GM10847 (cell line): ENCODE results near the gene PRR9.

ENCODE experiments used
- POLR2A ChIP-seq: IDR thresholded peaks from 2 replicates; pipeline ENCODE4 v1.6.1; 2011; ENCODE audit not compliant: insufficient read length; ENCODE audit errors: extremely low read depth

The PRR9 gene

DNA sequence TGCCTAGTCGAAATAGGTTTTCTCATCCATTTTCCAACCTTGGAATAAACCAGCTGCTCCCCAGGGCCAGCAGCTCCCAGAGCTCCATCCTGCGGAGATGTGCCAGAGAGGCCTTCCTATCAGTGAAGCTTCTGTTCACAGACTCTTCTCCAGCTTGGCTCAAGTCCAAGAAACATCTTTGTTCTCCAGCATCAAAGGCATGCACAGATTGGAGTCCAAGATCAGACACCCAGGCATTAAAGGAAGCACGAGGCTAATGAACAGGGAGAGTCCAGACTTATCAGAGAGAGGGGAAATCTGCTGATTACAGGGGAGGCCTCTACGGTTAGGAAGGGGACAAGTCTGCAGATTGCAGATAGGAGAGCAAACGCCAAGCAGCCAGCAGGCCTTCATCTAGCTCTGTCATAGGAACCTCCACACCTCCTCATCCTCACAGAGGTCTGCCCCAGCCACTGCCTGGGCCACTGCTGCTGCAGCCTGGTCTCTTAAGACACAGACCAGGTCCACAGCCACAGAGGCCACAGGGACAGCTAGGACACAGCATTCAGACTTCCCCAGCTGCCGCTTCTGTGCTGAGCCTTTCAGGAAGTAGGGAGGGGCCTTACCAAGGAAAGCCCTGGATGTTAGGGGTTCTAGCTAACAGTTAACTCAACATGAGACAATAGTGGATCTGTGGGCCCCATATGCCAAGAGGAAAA lies 3.4 kb downstream of the PRR9 start:
- no peak for TF ChIP-seq POLR2A

DNA sequence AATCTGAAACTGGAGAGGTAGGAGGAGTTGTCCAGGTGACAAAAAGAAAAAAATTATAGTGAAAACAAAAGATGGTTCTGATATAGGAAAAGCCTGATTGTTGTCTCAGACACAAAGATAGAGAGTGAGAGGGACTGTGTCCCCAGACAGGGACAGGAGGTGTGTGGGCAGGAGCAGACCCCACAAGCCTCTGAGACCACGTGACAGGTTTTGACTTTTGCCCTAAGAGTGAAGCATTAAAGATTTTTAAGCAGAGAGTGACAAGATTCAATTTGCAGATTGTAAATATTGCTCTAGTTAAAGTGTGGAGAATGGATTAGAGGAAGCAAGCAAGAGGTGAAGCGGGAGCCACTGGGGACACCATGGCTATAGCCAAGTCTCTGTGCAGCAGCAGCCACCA lies 10.4 kb downstream of the PRR9 start:
- no peak for TF ChIP-seq POLR2A

DNA sequence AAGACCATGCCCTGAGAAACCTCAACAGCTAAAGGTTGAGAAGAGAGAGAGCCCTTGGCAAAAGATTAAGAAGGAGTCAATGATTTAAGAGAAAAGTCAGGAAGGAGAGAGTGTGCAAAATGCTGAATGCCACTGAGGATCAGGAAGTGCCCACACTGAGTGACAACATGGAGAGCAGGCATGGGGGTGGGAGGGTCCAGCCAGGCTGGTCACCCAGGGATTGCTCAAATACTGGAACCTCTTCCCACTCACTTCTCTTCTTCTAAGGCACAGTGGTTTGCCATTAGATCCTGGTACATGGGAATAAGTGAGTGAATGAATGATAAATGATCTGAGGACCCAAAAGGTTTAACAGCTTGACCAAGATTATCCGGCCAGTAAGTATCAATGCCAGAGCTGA lies 11.1 kb downstream of the PRR9 start:
- TF ChIP-seq POLR2A: no peak

DNA sequence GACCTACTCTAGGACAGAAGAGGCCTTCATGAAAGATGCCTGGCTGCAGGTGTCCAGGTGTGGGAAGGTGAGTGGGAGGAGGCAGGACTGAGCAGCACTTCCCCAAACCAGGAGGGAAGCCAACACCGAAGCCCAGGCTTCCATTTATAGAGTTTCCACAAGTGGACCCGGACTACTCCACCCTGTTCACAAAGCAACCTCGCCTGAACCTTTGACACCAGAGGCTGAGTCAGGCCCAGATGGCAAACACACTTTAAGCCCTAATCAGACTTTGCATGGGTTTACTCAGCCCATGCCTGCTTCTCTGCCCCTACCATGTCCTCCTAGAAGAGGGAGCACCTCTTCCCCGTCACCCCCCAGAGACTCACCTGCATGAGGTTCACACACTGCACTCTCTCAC lies 14.0 kb downstream of the PRR9 start:
- TF ChIP-seq POLR2A: no peak

DNA sequence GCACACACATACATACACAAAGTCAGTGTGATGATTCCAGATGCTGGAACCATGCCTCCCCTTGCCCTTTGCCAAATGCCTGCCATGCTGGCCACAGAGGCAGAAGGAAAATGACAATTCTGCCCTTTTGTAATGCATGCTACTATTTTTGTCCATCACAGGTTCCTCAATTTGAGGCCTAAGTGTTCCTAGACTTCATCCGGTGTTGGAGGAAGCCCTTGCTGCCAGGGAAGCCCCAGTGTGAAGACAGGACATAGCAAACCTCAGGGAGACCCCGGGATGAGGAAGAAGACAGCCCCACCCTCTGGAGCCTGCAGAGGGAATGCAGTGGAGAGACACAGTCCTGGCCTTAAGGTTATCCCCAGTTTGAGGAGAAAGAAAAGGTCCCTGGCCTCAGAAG lies 14.4 kb downstream of the PRR9 start:
- TF ChIP-seq POLR2A: no peak

DNA sequence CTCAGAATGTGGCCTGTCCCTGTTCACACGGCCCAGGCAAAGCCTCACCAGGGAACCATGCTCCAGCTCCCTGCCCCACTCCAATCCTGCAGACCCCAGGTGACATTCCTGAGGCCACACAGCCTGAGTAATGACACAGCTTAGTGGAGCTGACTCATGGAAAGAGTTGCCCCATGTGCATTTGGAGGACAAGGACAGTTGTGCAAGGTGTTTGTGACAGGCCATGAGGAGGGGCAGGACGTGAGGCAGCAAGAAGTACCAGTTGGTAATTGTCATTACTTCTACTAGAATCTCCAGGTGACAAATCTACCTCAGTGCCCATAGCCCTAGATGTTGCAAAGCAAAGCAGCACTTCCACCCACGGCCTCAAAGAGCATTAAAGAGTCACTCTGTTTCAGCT lies 15.2 kb downstream of the PRR9 start:
- no peak for TF ChIP-seq POLR2A

DNA sequence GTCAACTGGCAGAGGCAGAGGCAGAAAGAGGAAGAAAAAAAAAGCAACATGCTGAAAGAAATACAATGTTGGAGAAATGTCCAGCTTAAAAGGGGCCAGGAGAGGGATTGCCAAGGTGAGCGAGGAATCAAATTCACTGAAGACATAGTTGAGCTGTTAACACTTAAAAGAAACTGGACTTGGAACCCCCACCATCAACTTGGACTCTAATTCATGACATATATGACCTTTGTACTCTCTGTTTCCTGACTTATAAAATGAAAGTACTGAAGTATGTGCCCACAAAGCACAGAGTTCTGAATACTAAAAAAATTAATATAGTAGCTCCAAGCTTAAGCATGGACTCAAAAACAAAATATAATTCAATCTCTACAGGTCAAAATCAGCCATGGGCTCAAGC lies 16.1 kb downstream of the PRR9 start:
- no peak for TF ChIP-seq POLR2A

DNA sequence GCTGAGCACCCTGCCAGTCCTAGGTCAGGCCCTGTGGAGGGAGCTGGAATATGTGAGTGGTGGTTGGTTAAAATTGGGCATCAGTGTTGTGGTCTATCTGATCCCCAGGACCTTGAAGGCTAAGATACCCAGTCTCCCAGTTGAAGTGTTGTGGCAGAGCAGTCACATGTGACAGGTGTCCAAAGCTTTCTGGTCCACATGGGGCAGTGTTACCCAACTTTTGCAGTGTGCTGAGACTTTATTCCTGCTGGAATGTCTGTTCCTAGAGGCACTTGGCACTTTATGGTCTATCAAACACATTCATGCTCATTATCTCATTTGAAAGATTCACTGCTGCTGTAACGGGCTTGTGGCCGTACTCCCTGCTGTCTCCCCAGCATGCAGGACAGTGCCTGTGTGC lies 21.1 kb downstream of the PRR9 start:
- TF ChIP-seq POLR2A: no peak

DNA sequence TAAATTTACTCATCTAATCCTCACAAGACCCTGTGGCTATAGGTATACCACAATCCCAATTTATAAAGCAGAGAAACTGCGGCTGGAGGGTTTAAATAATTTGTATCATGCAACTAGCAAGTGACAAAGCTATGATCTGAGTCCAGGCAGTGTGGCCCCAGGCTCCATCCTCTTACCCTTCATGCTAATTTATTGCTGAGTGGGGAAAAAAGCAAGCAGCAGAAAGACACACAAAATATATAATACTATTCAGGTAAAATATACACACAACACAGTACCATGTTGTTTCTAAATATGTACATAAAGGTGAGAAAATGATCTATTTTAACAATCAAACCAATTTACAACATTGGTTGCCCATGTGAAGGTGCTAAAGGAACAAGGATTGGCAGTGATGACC lies 24.8 kb downstream of the PRR9 start:
- no peak for TF ChIP-seq POLR2A

DNA sequence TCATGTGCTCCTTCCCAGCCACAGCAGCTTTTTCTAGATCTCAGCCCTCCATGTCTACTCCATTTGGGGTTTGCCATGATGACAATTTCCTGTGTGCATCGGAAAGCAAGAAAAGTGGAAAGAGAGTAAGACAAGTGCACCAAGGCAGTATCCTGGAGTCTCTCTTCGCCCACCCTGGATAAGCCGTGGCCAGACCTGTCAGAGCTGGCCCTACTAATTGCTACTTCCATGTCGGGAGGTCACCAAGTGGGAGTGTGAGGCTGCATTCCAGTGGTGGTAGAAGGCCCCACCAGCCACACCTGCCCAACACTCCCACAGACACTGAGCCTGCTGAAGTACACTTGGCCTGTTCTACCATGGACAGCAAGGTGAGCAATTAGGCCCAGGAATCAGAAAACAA lies 28.1 kb downstream of the PRR9 start:
- no peak for TF ChIP-seq POLR2A

DNA sequence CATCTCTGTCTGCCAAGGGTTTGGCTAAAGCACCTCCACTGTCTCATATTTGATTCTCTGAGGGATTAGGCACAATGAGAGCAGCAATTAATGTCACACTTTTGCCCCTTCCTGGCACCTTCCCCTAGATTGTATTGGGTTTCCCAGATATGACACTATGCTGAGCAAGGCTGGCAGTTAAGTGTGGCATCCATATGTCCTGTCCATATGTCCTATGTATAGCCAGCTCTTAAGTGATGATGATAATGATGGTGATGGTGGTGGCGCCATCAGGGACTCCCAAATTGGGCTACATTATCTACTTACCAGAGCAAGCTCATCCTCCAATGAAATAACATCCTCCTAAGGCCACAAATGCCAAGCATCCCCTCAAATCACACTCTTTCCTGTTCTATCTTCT lies 28.6 kb downstream of the PRR9 start:
- no peak for TF ChIP-seq POLR2A

DNA sequence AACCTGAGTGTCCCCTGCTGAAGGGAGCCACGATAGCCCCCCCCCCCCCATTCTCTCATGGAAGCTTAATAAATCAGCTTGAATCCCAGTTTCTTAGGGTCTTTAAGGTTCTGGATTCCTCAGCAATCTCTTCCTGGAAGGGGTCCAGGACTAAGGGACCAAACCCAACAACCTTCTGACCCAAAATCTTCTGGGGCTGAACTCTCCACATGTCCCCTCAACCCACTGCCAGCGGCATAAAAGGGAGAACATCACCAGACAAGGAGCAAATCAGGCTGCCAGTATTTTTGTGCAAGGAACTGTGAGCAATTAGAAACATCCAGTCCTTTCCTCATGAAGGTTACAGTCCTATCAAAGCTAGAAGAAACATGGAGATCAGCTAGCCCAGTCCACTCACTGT lies 29.4 kb downstream of the PRR9 start:
- TF ChIP-seq POLR2A: no peak

DNA sequence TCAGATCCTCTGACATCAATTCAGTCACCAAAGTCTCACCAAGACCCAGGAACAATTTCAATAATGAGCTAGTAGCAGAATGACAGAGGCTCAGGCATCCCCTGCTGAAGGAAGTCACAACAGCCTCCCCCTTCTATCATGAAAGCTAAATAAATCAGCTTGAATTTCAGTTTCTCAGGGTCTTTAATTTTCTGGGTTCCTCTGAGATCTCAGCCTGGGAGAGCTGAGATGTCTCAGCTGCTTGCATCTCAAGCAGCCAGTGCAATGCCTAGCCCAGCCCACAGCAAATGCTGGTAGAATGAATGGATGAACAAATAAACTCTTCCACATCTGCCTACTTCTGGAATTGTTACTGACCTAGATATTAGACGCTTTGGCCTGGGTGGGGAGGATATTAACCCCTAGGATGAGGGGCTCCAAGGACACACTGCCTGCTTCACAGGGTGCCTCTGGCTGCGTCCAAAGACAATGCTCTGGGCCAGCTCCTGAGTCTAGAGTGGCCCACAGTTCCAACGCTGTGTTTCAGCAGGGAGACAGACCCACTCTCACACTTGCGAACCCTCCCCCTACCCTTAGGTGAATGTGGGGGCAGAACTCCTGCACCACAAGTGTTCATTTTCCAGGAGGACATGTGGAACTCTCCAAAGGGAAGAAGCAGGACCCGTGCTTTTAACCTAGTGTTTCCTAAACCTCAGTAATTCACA lies 30.9 kb downstream of the PRR9 start:
- no peak for TF ChIP-seq POLR2A

DNA sequence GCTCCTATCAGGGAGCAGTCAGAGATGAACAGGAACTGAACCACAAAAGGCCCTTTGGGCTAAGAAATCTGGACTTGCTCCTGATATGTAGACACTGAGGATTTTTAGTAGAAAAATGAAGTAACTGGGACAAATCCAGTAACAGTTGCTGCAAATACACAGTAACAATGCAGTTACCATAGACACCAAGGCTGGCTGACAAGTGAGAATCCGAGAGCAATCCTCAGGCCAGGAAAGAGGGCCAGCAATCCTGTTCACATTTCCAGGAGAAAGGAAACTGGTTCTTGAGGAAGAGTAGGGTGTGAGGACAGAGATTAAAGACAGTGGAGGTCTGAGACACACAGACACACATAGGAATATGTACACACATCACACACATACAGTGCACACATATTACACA lies 32.8 kb downstream of the PRR9 start:
- TF ChIP-seq POLR2A: no peak

DNA sequence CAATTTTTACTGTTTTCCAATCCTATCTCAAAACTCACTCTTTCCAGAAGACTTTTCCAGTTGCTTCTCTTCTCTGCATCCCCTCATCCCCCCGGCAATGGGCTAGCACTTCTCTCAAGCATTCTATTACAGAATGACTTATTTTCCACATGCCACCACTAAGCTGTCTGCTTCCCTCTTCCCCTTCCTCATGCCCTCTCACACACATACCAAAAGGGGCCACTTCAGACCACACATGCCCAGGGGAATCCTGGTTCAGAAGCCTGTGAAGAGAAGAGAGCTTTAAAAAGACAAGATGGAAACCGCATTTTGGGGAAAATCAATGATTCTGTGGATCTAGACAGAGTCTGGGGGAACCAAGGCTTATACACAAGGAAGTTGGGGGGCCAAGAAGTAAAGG lies 33.7 kb downstream of the PRR9 start:
- TF ChIP-seq POLR2A: no peak

DNA sequence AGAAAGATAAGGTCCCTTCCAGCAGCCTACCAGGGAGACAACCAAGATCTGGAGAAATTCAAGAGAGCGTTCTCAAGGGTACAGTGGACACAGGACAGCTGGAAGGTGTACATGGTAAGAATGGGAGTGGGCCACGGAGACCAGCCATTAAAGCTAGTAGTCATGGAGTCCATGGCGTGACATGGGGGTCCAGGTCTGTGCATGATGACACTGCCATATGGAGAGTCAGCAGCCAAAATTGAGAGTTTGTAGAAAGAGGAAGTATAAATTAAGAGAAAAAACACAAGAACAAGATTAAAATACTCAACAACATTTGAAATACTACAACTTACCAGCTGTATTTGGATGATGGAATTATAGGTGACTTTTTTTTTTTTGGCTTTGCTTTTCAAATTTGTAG lies 34.2 kb downstream of the PRR9 start:
- TF ChIP-seq POLR2A: no peak

DNA sequence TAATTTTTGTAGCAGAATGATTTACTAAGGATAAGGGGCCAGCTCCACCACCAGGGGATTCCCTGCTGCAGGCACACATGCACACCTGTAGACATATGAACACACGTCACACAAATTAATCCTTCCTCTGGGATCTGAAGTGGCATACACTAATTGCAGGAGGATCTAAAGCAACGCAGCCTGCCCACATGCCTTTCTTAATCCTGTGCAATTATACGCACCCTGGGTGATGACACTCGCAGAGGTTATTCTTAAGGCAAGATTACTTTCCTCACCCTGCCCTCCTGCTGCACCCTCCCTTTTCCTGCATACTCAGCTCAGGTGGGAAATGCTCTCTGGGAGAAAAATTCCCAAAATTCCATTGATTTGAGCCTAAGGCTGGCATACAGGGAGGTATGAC lies 34.6 kb downstream of the PRR9 start:
- no peak for TF ChIP-seq POLR2A

DNA sequence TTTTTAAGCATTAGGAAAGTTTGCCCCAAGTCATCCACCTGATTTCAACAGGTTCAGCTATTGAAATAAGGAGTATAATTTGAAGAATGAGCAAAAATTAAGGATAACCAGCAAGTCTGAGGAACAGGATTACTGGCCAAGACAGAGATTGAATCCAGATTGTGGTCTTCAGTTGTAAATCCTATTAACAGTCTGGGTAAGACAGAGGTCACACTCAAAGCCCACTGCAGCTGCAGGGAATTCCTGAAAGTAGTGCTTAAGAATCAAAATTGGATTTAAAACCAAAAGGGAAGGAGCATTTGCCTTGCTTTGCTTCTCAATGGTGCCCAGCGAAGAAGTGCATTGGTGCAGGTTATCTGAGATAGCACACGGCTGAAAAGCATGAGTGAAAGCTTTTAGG lies 35.7 kb downstream of the PRR9 start:
- no peak for TF ChIP-seq POLR2A

DNA sequence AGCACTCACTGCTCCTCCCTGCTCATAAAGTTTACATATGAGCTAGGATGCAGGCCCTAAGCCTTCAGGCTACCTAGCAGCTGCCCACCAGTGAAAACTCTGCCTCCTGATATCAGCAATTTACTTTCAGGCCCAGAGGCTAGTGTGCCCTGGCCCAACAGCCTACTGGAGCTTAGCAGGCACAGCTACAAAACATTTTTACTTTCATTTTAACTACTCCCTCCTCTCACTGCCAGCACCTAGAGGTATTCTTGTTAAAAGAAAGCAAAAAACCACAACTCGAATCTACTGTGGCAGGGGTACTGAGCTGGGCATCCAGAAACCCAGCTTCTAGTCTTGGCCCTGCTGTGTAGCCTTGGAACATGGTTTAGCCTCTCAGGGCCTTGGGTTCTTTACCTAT lies 36.3 kb downstream of the PRR9 start:
- TF ChIP-seq POLR2A: no peak
